Tibial nerve (tissue), 3 donors: ENCODE measurements around the gene PRPF6.

Experiments
- CTCF ChIP-seq, 5 experiments: fragments of 200-600 bp in 3 of 5; fragments of 450-650 bp in 2 of 5; sonication (generic) in 3 of 5; IDR thresholded peaks; one replicate each; pipeline ENCODE4 v1.5.1; 2016 to 2019; ENCODE audit warnings: antibody characterized with exemption in 5 of 5, mild to moderate bottlenecking in 3 of 5, moderate library complexity in 2 of 5
- POLR2A ChIP-seq, 2 donors: fragments of 450-650 bp; IDR thresholded peaks; one replicate each; pipeline ENCODE4 v1.6.1; 2017; ENCODE audit warnings: antibody characterized with exemption in 2 of 2, mild to moderate bottlenecking in 2 of 2, moderate library complexity in 2 of 2

GRCh38 chr20:63950701-63951397 is 30.1 kb upstream of the PRPF6 start:
- no peak for TF ChIP-seq CTCF (IDR thresholded peaks at IDR 0.05)
- TF ChIP-seq POLR2A (IDR thresholded peaks at IDR 0.05): no peak
